HL-60 (cell line): ENCODE measurements around the gene IRGC.
A peak's percentile ranks its signal among the peaks of the same experiment; 100 is the strongest.
"Not testable (repeated sequence)": the region's sequence is repeated elsewhere in the genome, so short reads cannot be mapped to it uniquely, and the experiment has no call there.

Experiments
- DNase-seq, 2 experiments: peaks; one replicate each; pipeline ENCODE4 v3.0.0-alpha.2; 2010 to 2020; ENCODE audit warnings: low read depth in 1 of 2, low spot score in 1 of 2
- H3K27ac ChIP-seq: fragments of 250-450 bp; sonication (Bioruptor Pico); replicated peaks from 2 replicates; pipeline ENCODE4 v1.5.1; 2020; ENCODE audit warnings: mild to moderate bottlenecking, moderate library complexity
- H3K27me3 ChIP-seq: fragments of 250-450 bp; sonication (Bioruptor Pico); 2 replicates; pipeline ENCODE4 v1.5.1; 2021; ENCODE audit warnings: mild to moderate bottlenecking, moderate library complexity; ENCODE audit not compliant: insufficient read depth, poor library complexity, severe bottlenecking
- H3K4me3 ChIP-seq: replicated peaks from 2 replicates; pipeline ENCODE4 v1.5.1; 2011; ENCODE audit warnings: mild to moderate bottlenecking, control low read depth, low read length; ENCODE audit not compliant: insufficient read depth
- GABPA ChIP-seq: IDR thresholded peaks from 2 replicates; pipeline ENCODE4 v1.6.1; 2012; ENCODE audit warnings: low read depth
- POLR2AphosphoS5 ChIP-seq: IDR thresholded peaks from 2 replicates; pipeline ENCODE4 v1.6.1; 2012; ENCODE audit warnings: low read depth
- SPI1 ChIP-seq: IDR thresholded peaks from 2 replicates; pipeline ENCODE4 v1.6.1; 2012; ENCODE audit warnings: low read depth, mild to moderate bottlenecking, borderline replicate concordance
- TF ChIP-seq, protein P1 (sequence below): IDR thresholded peaks from 2 replicates; pipeline ENCODE4 v1.6.1; 2012; ENCODE audit warnings: low read depth; ENCODE audit not compliant: insufficient replicate concordance
- TF ChIP-seq, protein P2 (sequence below): IDR thresholded peaks from one replicate; pipeline ENCODE4 v1.5.1; 2011; ENCODE audit warnings: low read length, control low read depth, inconsistent platforms; ENCODE audit not compliant: insufficient read depth

Gene IRGC

GRCh38 chr19:43681821-43682220 is 34.1 kb upstream of the IRGC start:
- Histone ChIP-seq H3K4me3 (no peak overlapping the region), H3K27me3 (no peaks in the 10 kb centered on the region), H3K27ac (peak overlapping the region; percentile 53)
- DNase-seq: peak in 1 of 2 experiments; percentile 81
- no peak for TF ChIP-seq GABPA
- TF ChIP-seq POLR2AphosphoS5: no peak
- TF ChIP-seq, protein P1, sequence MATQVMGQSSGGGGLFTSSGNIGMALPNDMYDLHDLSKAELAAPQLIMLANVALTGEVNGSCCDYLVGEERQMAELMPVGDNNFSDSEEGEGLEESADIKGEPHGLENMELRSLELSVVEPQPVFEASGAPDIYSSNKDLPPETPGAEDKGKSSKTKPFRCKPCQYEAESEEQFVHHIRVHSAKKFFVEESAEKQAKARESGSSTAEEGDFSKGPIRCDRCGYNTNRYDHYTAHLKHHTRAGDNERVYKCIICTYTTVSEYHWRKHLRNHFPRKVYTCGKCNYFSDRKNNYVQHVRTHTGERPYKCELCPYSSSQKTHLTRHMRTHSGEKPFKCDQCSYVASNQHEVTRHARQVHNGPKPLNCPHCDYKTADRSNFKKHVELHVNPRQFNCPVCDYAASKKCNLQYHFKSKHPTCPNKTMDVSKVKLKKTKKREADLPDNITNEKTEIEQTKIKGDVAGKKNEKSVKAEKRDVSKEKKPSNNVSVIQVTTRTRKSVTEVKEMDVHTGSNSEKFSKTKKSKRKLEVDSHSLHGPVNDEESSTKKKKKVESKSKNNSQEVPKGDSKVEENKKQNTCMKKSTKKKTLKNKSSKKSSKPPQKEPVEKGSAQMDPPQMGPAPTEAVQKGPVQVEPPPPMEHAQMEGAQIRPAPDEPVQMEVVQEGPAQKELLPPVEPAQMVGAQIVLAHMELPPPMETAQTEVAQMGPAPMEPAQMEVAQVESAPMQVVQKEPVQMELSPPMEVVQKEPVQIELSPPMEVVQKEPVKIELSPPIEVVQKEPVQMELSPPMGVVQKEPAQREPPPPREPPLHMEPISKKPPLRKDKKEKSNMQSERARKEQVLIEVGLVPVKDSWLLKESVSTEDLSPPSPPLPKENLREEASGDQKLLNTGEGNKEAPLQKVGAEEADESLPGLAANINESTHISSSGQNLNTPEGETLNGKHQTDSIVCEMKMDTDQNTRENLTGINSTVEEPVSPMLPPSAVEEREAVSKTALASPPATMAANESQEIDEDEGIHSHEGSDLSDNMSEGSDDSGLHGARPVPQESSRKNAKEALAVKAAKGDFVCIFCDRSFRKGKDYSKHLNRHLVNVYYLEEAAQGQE: no peak
- TF ChIP-seq SPI1: no peak
- TF ChIP-seq, protein P2, sequence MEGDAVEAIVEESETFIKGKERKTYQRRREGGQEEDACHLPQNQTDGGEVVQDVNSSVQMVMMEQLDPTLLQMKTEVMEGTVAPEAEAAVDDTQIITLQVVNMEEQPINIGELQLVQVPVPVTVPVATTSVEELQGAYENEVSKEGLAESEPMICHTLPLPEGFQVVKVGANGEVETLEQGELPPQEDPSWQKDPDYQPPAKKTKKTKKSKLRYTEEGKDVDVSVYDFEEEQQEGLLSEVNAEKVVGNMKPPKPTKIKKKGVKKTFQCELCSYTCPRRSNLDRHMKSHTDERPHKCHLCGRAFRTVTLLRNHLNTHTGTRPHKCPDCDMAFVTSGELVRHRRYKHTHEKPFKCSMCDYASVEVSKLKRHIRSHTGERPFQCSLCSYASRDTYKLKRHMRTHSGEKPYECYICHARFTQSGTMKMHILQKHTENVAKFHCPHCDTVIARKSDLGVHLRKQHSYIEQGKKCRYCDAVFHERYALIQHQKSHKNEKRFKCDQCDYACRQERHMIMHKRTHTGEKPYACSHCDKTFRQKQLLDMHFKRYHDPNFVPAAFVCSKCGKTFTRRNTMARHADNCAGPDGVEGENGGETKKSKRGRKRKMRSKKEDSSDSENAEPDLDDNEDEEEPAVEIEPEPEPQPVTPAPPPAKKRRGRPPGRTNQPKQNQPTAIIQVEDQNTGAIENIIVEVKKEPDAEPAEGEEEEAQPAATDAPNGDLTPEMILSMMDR: no peak

DNA sequence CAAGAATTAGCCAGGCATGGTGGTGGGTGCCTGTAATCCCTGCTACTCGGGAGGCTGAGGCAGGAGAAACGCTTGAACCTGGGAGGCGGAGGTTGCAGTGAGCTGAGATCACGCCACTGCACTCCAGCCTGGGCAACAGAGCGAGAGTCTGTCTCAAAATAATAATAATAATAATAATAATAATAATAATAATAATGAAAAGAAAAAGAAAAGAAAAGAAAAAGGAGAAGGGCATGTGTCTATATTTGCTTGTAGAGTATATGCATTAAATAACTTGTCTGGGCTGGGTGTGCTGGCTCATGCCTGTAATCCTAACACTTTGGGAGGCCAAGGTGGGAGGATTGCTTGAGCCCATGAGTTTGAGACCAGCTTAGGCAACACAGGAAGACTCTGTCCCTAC is 33.6 kb upstream of the IRGC start:
- H3K27me3 ChIP-seq, DNase-seq, H3K4me3 ChIP-seq: not testable (repeated sequence)
- peak overlapping the region; percentile 53 for H3K27ac ChIP-seq

DNA sequence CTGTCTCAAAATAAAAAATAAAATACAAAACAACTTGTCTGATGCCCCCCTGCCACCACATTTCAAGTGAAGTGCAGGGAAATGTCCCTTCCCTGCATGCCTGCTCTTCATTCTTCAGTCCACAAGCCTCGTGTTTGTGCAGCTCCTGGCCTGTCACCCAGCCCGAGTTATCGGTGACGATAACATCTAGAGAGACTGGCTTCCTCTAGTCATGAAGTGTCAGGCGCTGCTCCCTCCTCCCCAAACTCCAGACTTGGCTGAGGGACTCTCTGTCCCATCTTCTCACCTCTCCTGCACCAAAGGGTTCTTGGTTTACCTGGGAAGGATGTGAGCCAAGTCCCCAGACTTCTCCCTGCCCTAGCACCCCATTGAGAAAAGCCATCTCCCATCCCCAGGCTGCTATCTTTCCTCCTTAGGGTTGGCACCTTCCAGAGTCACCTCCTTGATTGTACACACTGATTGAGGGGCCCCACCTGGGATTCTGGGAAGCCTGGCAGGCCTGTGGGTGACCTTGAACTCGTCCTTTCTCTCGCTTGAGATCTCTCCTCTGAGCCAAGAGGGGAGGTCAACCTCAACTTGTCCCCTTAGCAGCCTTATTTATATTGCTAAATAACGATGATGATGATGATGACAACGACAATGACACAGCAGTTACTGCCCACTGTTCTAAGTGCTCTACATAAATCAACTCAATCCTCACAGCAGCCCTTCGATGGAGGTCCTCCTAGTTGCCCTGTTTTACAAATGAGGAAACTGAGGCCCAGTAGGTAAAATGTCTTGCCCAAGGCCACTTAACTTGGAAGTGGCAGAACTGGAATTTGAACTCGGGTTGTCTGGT is 32.8 kb upstream of the IRGC start:
- no peak for TF ChIP-seq POLR2AphosphoS5
- TF ChIP-seq, protein P1: no peak
- TF ChIP-seq, protein P2: no peak
- no peak for TF ChIP-seq GABPA
- no peak for TF ChIP-seq SPI1
- H3K4me3 ChIP-seq: no peak overlapping the region
- H3K27me3 ChIP-seq: no peaks in the 10 kb centered on the region
- H3K27ac ChIP-seq: peak overlapping the region; percentile 53; the same call in 1 of the 2 replicates
- no peak for DNase-seq

DNA sequence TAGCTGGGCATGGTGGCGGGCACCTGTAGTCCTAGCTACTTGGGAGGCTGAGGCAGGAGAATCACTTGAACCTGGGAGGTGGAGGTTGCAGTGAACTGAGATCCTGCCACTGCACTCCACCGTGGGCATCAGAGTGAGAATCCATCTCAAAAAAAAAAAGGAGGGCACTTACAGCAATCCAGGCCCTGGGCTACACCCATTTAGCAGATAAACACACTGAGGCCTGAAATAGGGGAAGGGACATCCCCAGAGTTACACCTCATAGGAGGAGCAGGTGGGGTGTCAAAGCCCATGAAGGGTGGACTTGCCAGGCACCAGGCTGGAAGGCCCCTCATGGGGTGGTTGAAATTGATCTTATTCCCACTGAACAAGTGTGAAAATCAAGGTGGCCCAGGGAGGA is 32.0 kb upstream of the IRGC start:
- H3K27me3 ChIP-seq: no peaks in the 10 kb centered on the region
- DNase-seq: no peak
- no peak overlapping the region for H3K4me3 ChIP-seq
- TF ChIP-seq, protein P1: no peak
- TF ChIP-seq SPI1 (no peak), POLR2AphosphoS5 (no peak), GABPA (no peak)
- TF ChIP-seq, protein P2: no peak
- H3K27ac ChIP-seq: peak overlapping the region; percentile 34
